ENCODE data around the gene IGFBP6.

GRCh38 chr12:53074283-53074998, 23.0 kb upstream of the IGFBP6 start:
- TF ChIP-seq CTCF (IDR thresholded peaks at IDR 0.05; ENCODE audit: low read length) (no peak), EZH2 (optimal IDR thresholded peaks at IDR 0.05; ENCODE audit: low read depth, low read length) (no peak), EZH2phosphoT487 (IDR thresholded peaks at IDR 0.05; ENCODE audit: low read length) (no peak)
